A549 (cell line): ENCODE measurements around the gene SUPT4H1. TPM values are rescaled to one million over a fixed set of nuclear protein-coding genes. Genes with fewer than 3 reads are reported as not detected.

ENCODE experiments used
- ATAC-seq, 2 experiments: fragments of 200-7000 bp in 1 of 2; fragments of >200 bp in 1 of 2; cut with Nextera tagmentation in 1 of 2; cut with Tn5 transposase in 1 of 2; 3 replicates each; pipeline versions ENCODE4 v1.8.0 to v1.9.1; 2018 to 2020; ENCODE audit warnings: mild to moderate bottlenecking in 1 of 2, moderate library complexity in 1 of 2
- CTCF ChIA-PET: fragments of 300-600 bp; sonication (Branson Sonifier 250); formaldehyde crosslinking; extraction: SDS; loops from one replicate; lab custom pipeline; 2021; ENCODE audit warnings: antibody characterized with exemption, inconsistent platforms; lab: Yijun Ruan, JAX
- POLR2A ChIA-PET: fragments of 350-600 bp; formaldehyde crosslinking; extraction: SDS; loops from one replicate; lab custom pipeline; 2021; ENCODE audit warnings: antibody characterized with exemption, inconsistent platforms; lab: Yijun Ruan, JAX
- DNase-seq, 2 experiments: peaks; one replicate each; pipeline versions ENCODE4 v3.0.0 to v3.0.0-alpha.2; 2011 to 2016; ENCODE audit warnings: low read depth in 1 of 2, low spot score in 1 of 2
- FAIRE-seq: peaks from 2 replicates; lab custom pipeline; 2011; peaks lifted over from hg19 to GRCh38; lab: Jason Lieb, UNC
- H3K27ac ChIP-seq, 2 experiments: fragments of >200 bp; sonication (Bioruptor Twin); formaldehyde crosslinking; 3 replicates each; pipeline ENCODE4 v1.5.1; 2016 to 2017
- H3K4me1 ChIP-seq: fragments of >200 bp; sonication (Bioruptor Twin); formaldehyde crosslinking; 3 replicates; pipeline ENCODE4 v1.6.1; 2016
- H3K4me2 ChIP-seq: fragments of >200 bp; sonication (Bioruptor Twin); formaldehyde crosslinking; 3 replicates; pipeline ENCODE4 v1.6.1; 2016
- H3K4me3 ChIP-seq: fragments of >200 bp; sonication (Bioruptor Twin); formaldehyde crosslinking; 3 replicates; pipeline ENCODE4 v1.5.1; 2016
- H3K9me3 ChIP-seq: fragments of >200 bp; sonication (Bioruptor Twin); formaldehyde crosslinking; 3 replicates; pipeline ENCODE4 v1.6.1; 2016
- CEBPB ChIP-seq, 2 experiments: fragments of >200 bp in 1 of 2; sonication (Bioruptor Twin) in 1 of 2; formaldehyde crosslinking in 1 of 2; IDR thresholded peaks; 2 replicates each; pipeline ENCODE4 v1.6.1; 2012 to 2016
- EHF ChIP-seq: fragments of 250-450 bp; sonication (Bioruptor Pico); IDR thresholded peaks from 2 replicates; pipeline ENCODE4 v1.5.0; 2020; ENCODE audit warnings: mild to moderate bottlenecking
- EP300 ChIP-seq, 2 experiments: fragments of >200 bp; sonication (Bioruptor Twin); formaldehyde crosslinking; IDR thresholded peaks; 2 replicates in 1 of 2; 3 replicates in 1 of 2; pipeline ENCODE4 v1.6.1; 2016 to 2017
- ESRRA ChIP-seq: fragments of 150-350 bp; IDR thresholded peaks from 2 replicates; pipeline ENCODE4 v1.6.1; 2014; ENCODE audit warnings: mild to moderate bottlenecking, low read length, borderline replicate concordance
- FOSB ChIP-seq: fragments of 250-450 bp; sonication (Bioruptor Pico); IDR thresholded peaks from 2 replicates; pipeline ENCODE4 v1.5.0; 2020; ENCODE audit warnings: mild to moderate bottlenecking, moderate library complexity
- FOSL2 ChIP-seq, 2 experiments: fragments of 450-650 bp in 1 of 2; fragments of >200 bp in 1 of 2; sonication (Bioruptor Twin) in 1 of 2; formaldehyde crosslinking; IDR thresholded peaks; 2 replicates each; pipeline versions ENCODE4 v1.5.0 to v1.6.1; 2016 to 2020; ENCODE audit warnings: mild to moderate bottlenecking in 1 of 2, moderate library complexity in 1 of 2
- FOXS1 ChIP-seq: fragments of 250-450 bp; sonication (Bioruptor Pico); IDR thresholded peaks from 2 replicates; pipeline ENCODE4 v1.5.0; 2020; ENCODE audit warnings: mild to moderate bottlenecking, moderate library complexity
- HOXA7 ChIP-seq: fragments of 250-450 bp; sonication (Bioruptor Pico); IDR thresholded peaks from 2 replicates; pipeline ENCODE4 v1.5.0; 2020; ENCODE audit warnings: mild to moderate bottlenecking, moderate library complexity
- HOXB13 ChIP-seq: fragments of 250-450 bp; sonication (Bioruptor Pico); IDR thresholded peaks from 2 replicates; pipeline ENCODE4 v1.5.0; 2020; ENCODE audit warnings: low read depth, mild to moderate bottlenecking, moderate library complexity
- MAX ChIP-seq: IDR thresholded peaks from 2 replicates; pipeline ENCODE4 v1.6.1; 2012
- MAZ ChIP-seq: fragments of 150-350 bp; IDR thresholded peaks from 2 replicates; pipeline ENCODE4 v1.6.1; 2014; ENCODE audit warnings: antibody characterized with exemption, low read depth, low read length, borderline replicate concordance
- NR3C1 ChIP-seq: fragments of >200 bp; sonication (Bioruptor Twin); formaldehyde crosslinking; IDR thresholded peaks from 3 replicates; pipeline ENCODE4 v1.6.1; 2017
- PHF8 ChIP-seq: fragments of 200-600 bp; sonication (generic); IDR thresholded peaks from 2 replicates; pipeline ENCODE4 v1.6.1; 2016; ENCODE audit warnings: low read depth, mild to moderate bottlenecking, antibody characterized with exemption, moderate library complexity, borderline replicate concordance
- RAD21 ChIP-seq, 2 experiments: fragments of >200 bp in 1 of 2; sonication (Bioruptor Twin) in 1 of 2; formaldehyde crosslinking in 1 of 2; IDR thresholded peaks in 1 of 2; conservative IDR thresholded peaks in 1 of 2; 2 replicates in 1 of 2; 3 replicates in 1 of 2; pipeline ENCODE4 v1.6.1; 2012 to 2018; ENCODE audit warnings: inconsistent platforms in 1 of 2
- RCOR1 ChIP-seq: fragments of 150-350 bp; IDR thresholded peaks from 2 replicates; pipeline ENCODE4 v1.6.1; 2014; ENCODE audit warnings: antibody characterized with exemption, low read length, low read depth
- REST ChIP-seq: fragments of 200-600 bp; sonication (generic); IDR thresholded peaks from 2 replicates; pipeline ENCODE4 v1.6.1; 2016; ENCODE audit warnings: antibody characterized with exemption, mild to moderate bottlenecking, moderate library complexity
- RFX5 ChIP-seq: fragments of 450-650 bp; IDR thresholded peaks from 2 replicates; pipeline ENCODE4 v1.7.1; 2014; ENCODE audit warnings: antibody characterized with exemption, mild to moderate bottlenecking, moderate library complexity
- RNF2 ChIP-seq: fragments of 200-600 bp; sonication (generic); IDR thresholded peaks from 2 replicates; pipeline ENCODE4 v1.6.1; 2016; ENCODE audit warnings: low read depth, mild to moderate bottlenecking, antibody characterized with exemption, moderate library complexity, borderline replicate concordance
- SMC3 ChIP-seq: fragments of >200 bp; sonication (Bioruptor Twin); formaldehyde crosslinking; IDR thresholded peaks from 3 replicates; pipeline ENCODE4 v1.6.1; 2018; ENCODE audit warnings: inconsistent platforms
- ZFP36 ChIP-seq: fragments of 450-650 bp; IDR thresholded peaks from 2 replicates; pipeline ENCODE4 v1.6.1; 2014; ENCODE audit warnings: borderline replicate concordance; ENCODE audit not compliant: partially characterized antibody
- WGBS: methylation state at CpG from one replicate; pipeline ENCODE4 v1.1.6; 2017; ENCODE audit errors: missing lambda C conversion rate; 5-methylcytosine and 5-hydroxymethylcytosine counted together
- polyA plus RNA-seq, 4 experiments: library from polyadenylated mRNA; depleted of rRNA in 3 of 4; stranded (reverse); fragments of >200 nt; fragmentation: RNase III in 1 of 4; extraction: RNeasy Plus Mini Kit Qiagen cat#74134 plus additional on column Dnase treatment in 1 of 4; gene quantifications; 2 replicates in 3 of 4; 3 replicates in 1 of 4; pipeline ENCODE4 v1.2.3, GENCODE V29; 2011 to 2017
- TF ChIP-seq, protein P1 (sequence below): fragments of 150-350 bp; IDR thresholded peaks from 2 replicates; pipeline ENCODE4 v1.6.1; 2014; ENCODE audit warnings: low read depth, mild to moderate bottlenecking, low read length

Gene SUPT4H1
- polyA plus RNA-seq, 2 of the 4 experiments (the other 2 are of a cell fraction): 123 to 241 TPM

DNA sequence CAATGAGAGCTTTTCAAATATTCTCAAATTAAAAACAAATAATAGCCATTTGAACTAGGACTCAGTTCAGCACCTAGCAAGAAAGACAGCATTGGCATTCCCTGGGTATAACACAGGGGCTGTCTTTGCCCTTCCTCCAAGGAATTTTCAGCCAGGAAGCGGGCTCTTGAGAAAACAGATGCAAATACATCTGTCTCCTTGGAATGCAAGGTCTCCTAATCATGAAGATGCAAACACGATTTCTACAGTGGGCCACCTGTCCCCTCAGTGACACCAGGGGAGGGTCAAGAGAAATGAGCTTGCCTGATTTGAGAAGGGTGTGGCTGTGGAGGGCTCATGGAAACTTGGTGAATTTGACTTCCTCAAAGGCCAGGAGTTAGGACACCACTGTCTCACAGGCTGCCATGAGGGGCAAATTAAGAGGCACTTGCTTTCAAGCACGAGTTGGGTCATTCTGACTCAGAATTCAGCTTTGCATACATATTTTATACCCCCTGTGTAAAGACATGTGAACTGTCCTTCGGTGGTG is 24.5 kb upstream of the SUPT4H1 start:
- no peak for FAIRE-seq
- CTCF ChIA-PET: interaction anchor here (0.8 to 4.3 kb wide), 3 partner anchors 20 to 71 kb away, joined by 3 to 16 read pairs (median 5); no protein-coding TSS in a partner anchor

GRCh38 chr17:58375811-58376210 is 23.8 kb upstream of the SUPT4H1 start:
- 59% methylated on average over 2 of the region's 2 CpGs for WGBS
- H3K4me3 ChIP-seq: no peak overlapping the region
- TF ChIP-seq MAX: no peak
- no peak for TF ChIP-seq EHF (CRISPR knock-in tag)
- TF ChIP-seq FOSL2 (IDR thresholded peaks at IDR 0.05): no peak
- TF ChIP-seq FOSL2 (CRISPR knock-in tag; IDR thresholded peaks at IDR 0.05): no peak
- no peak for TF ChIP-seq NR3C1
- no peak for TF ChIP-seq CEBPB (IDR thresholded peaks at IDR 0.05)
- no peak for TF ChIP-seq ESRRA
- TF ChIP-seq SMC3: no peak
- TF ChIP-seq RNF2: no peak
- peaks cover 37% of the 10 kb centered on the region for H3K4me1 ChIP-seq
- ATAC-seq (no peak), DNase-seq (no peak), FAIRE-seq (no peak)
- ChIA-PET CTCF (interaction anchor here (0.8 to 1.5 kb wide), 2 partner anchors 21 to 72 kb away, joined by 3 to 5 read pairs; no protein-coding TSS in a partner anchor), POLR2A (no interaction called here)
- no peak overlapping the region for H3K4me2 ChIP-seq
- peak overlapping the region in 1 of 2 experiments; percentile 16; a peak in 2 of 6 replicates for H3K27ac ChIP-seq
- H3K9me3 ChIP-seq: no peaks in the 10 kb centered on the region

More for the DNA sequence above, 24.5 kb upstream of the SUPT4H1 start:
- H3K9me3 ChIP-seq: no peaks in the 10 kb centered on the region
- TF ChIP-seq, protein P1, sequence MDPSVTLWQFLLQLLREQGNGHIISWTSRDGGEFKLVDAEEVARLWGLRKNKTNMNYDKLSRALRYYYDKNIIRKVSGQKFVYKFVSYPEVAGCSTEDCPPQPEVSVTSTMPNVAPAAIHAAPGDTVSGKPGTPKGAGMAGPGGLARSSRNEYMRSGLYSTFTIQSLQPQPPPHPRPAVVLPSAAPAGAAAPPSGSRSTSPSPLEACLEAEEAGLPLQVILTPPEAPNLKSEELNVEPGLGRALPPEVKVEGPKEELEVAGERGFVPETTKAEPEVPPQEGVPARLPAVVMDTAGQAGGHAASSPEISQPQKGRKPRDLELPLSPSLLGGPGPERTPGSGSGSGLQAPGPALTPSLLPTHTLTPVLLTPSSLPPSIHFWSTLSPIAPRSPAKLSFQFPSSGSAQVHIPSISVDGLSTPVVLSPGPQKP: no peak
- TF ChIP-seq REST: peak; percentile 59; the same call in 1 of the 2 replicates
- TF ChIP-seq, all 56 proteins: peak for 1
- no peak overlapping the region for H3K4me2 ChIP-seq
- H3K4me1 ChIP-seq: peaks cover 44% of the 10 kb centered on the region
- 53% methylated on average over 4 of the region's 4 CpGs for WGBS
- no peak overlapping the region for H3K4me3 ChIP-seq
- DNase-seq (no peak), ATAC-seq (no peak)
- H3K27ac ChIP-seq: 0 out of 6 replicates have a peak overlapping the region, but pooled peaks of 1 of the 2 experiments have one; percentile 8
- POLR2A ChIA-PET: no interaction called here

GRCh38 chr17:58375256-58375655 is 23.3 kb upstream of the SUPT4H1 start:
- TF ChIP-seq RCOR1 (no peak), MAX (no peak), RAD21 (conservative IDR thresholded peaks at IDR 0.05 in 1 of 2, IDR thresholded peaks at IDR 0.05 in 1 of 2) (no peak), FOSB (CRISPR knock-in tag) (no peak), FOXS1 (CRISPR knock-in tag) (no peak), RNF2 (no peak), HOXB13 (CRISPR knock-in tag) (no peak), PHF8 (no peak), RFX5 (no peak), ZFP36 (no peak), HOXA7 (no peak), MAZ (no peak), EP300 (IDR thresholded peaks at IDR 0.05) (no peak), REST (no peak)
- Histone ChIP-seq H3K4me1 (peaks cover 32% of the 10 kb centered on the region), H3K9me3 (no peaks in the 10 kb centered on the region), H3K4me3 (no peak overlapping the region), H3K4me2 (no peak overlapping the region), H3K27ac (no peak overlapping the region)
- 84% methylated on average over 5 of the region's 5 CpGs for WGBS
- FAIRE-seq: no peak
- POLR2A ChIA-PET: no interaction called here
- ATAC-seq: no peak
- no peak for DNase-seq
- CTCF ChIA-PET: interaction anchor here (1.3 to 2.4 kb wide), 2 partner anchors 38 to 42 kb away, joined by 3 to 7 read pairs; partner anchors contain the start of gene RNF43
